ENCODE results near the gene HMGXB3. TPM values are rescaled to one million over a fixed set of nuclear protein-coding genes. Genes with fewer than 3 reads are reported as not detected.

Gene HMGXB3
- total RNA-seq, 1 experiment from 2014 or later = 26.9 TPM

GRCh38 chr5:150062216-150062922 is 61.8 kb downstream of the HMGXB3 start:
- no peak overlapping the region for H3K14ac ChIP-seq (ENCODE audit: insufficient read depth, low read length)
- H3K27ac ChIP-seq (ENCODE audit: insufficient read length, low read depth, low read length) = no peak overlapping the region
- WGBS (ENCODE audit: extremely low coverage, insufficient read length, low lambda C conversion rate) = no CpG with 5 or more reads among the region's 2 CpGs
- no peak overlapping the region for H3K9ac ChIP-seq (ENCODE audit: extremely low read depth, insufficient read length, low read length)
- H4K8ac ChIP-seq (replicated peaks; ENCODE audit: insufficient read length, low read depth, low read length) = no peak overlapping the region
- no peak overlapping the region for H3K18ac ChIP-seq (ENCODE audit: insufficient read length, low read depth, low read length)
- H3K4me2 ChIP-seq (ENCODE audit: insufficient read depth, insufficient read length, low read length) = no peak overlapping the region
- H3K4me3 Mint-ChIP-seq = no peak overlapping the region
- no peak overlapping the region for H2BK15ac ChIP-seq (ENCODE audit: low read depth, low read length)
- no peak overlapping the region for H2AK5ac ChIP-seq (ENCODE audit: insufficient read length, low read length)
- H2AFZ ChIP-seq (ENCODE audit: low read length) = no peak overlapping the region
- H3K79me1 ChIP-seq (ENCODE audit: insufficient read depth, low read depth, low read length, poor library complexity, severe bottlenecking) = no peaks in the 10 kb centered on the region
- no peak overlapping the region for H2BK5ac ChIP-seq (ENCODE audit: insufficient read length, low read length)
- no peak overlapping the region for H4K5ac ChIP-seq (ENCODE audit: insufficient read length, low read depth, low read length)
- H2BK120ac ChIP-seq (ENCODE audit: low read depth, low read length, poor library complexity, severe bottlenecking) = no peak overlapping the region
- no peak for DNase-seq
- no peak overlapping the region for H4K91ac ChIP-seq (ENCODE audit: insufficient read length, low read depth, low read length)
- no peaks in the 10 kb centered on the region for H3K36me3 Mint-ChIP-seq (ENCODE audit: insufficient read depth in 1 of 3, low read depth in 3 of 3)
- H3K23me2 ChIP-seq (ENCODE audit: insufficient read length, low read depth, low read length, poor library complexity, severe bottlenecking) = no peaks in the 10 kb centered on the region
- H3K27me3 Mint-ChIP-seq (ENCODE audit: low read depth) = peaks cover 44% of the 10 kb centered on the region
- no peaks in the 10 kb centered on the region for H3K79me2 ChIP-seq (ENCODE audit: insufficient read depth, low read length)
- TF ChIP-seq CTCF (conservative IDR thresholded peaks at IDR 0.05) = no peak
- no peak overlapping the region for H3T11ph ChIP-seq (ENCODE audit: low read length)
- no peaks in the 10 kb centered on the region for H3K9me3 ChIP-seq (ENCODE audit: control insufficient read depth, low read depth, low read length)
- no peak overlapping the region for H2BK12ac ChIP-seq (ENCODE audit: insufficient read length, low read depth, low read length)
- H3K27ac Mint-ChIP-seq = no peak overlapping the region
- H3K27me3 ChIP-seq (ENCODE audit: insufficient read depth, low read length) = no peaks in the 10 kb centered on the region
- peaks cover 20 to 30% of the 10 kb centered on the region in 2 experiments for H3K4me1 Mint-ChIP-seq
- H4K20me1 ChIP-seq (ENCODE audit: control insufficient read depth, insufficient read depth, insufficient read length) = no peaks in the 10 kb centered on the region
- H3K9me3 Mint-ChIP-seq = no peaks in the 10 kb centered on the region
- H3K4ac ChIP-seq (ENCODE audit: low read depth, low read length) = no peak overlapping the region
- no peak overlapping the region for H3K56ac ChIP-seq (ENCODE audit: insufficient read length, low read depth, low read length)
- no peak overlapping the region for H3K23ac ChIP-seq (ENCODE audit: insufficient read length, low read depth, low read length)
- peaks cover 4% of the 10 kb centered on the region; the same call in 1 of the 2 replicates for H3K4me1 ChIP-seq (ENCODE audit: insufficient read depth, low read length)
- no peak overlapping the region for H2BK20ac ChIP-seq (ENCODE audit: low read depth, low read length, poor library complexity, severe bottlenecking)

All from H9 (cell line).